Measurements from ENCODE around the gene SEPTIN10.

Gene SEPTIN10

DNA sequence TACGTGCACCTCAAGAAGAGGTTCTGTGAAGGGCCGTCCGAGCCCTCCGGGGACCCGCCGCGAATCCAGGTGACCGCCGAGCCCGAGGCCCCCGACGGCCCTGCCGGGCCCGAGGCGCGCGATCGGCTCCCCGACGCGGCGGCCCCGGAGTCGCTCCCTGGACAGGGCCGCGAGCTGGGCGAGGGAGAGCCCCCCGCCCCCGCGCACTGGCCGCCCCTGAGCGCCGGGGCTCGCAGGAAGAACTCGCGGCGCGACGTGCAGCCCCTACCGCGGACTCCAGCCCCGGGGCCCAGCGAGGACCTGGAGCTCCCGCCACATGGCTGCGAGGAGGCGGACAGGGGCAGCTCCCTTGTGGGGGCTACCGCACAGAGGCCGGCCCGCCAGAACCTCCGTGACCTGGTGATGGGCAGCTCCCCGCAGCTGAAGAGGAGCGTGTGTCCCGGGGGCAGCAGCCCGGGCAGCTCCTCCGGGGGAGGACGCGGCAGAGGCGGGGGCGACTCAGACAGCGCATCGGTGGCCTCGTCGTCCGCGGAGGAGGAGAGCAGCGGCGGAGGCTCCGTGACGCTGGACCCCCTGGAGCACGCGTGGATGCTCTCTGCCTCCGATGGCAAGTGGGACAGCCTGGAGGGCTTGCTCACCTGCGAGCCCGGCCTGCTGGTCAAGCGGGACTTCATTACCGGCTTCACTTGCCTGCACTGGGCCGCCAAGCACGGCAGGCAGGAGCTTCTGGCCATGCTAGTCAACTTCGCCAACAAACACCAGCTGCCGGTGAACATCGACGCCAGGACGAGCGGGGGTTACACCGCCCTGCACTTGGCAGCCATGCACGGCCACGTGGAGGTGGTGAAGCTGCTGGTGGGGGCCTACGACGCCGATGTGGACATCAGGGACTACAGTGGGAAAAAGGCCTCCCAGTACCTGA, 1.2 kb upstream of the SEPTIN10 start:
- Histone ChIP-seq H3K4me3 (ENCODE audit: low read depth, low read length) (peak overlapping the region; percentile 95), H3K36me3 (ENCODE audit: control insufficient read depth, insufficient read depth, low read length) (no peaks in the 10 kb centered on the region), H3K27ac (ENCODE audit: low read depth, low read length) (peak overlapping the region; percentile 77), H3K9me3 (ENCODE audit: control insufficient read depth, insufficient read depth, low read length) (no peaks in the 10 kb centered on the region), H3K9ac (ENCODE audit: low read depth, low read length) (peak overlapping the region; percentile 53), H3K4me1 (ENCODE audit: control insufficient read depth, insufficient read depth, low read length) (peaks cover 18% of the 10 kb centered on the region), H3K27me3 (ENCODE audit: control insufficient read depth, insufficient read depth, low read length) (peaks cover 19% of the 10 kb centered on the region)

DNA sequence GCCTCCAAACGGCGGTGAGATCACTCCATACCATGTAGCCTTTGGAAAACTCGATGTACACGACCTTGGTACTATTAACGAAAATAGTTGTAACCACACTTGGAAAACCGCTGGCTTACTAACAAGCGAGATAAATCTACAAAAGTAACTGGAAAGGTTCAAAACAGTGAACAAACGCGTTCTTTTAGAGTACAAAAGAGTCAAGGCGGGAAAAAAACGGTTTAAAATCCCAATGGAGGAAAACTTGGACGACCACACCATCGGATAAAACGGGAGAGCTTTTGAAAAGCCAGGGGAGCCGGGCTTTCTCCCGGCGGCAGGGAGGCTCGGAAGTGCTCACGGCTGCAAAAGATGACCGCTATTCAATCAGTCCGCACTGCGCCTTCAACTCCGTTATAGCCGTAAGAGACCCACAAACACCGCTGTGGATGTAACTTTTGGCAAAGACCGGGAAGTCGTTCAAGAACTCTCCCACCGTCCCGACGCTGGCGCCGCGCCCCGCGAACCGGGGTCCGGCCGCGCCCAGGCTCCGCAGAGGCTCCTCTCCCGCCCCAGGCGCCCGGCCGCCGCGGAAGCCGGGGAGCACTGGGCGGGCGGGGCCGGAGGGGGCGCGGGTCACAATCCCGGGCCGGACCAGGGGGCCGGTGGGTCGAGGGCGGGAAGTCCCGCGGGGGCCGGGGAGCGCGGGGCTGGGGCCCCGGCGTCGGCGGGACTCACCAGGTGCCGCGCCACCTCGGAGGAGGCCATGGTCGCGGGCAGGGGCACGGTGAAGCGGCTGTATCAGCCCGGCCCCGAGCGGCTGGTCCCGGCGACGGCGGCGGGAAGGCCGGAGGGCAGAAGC, 465 bp downstream of the SEPTIN10 start:
- H3K36me3 ChIP-seq (ENCODE audit: control insufficient read depth, insufficient read depth, low read length), result no peaks in the 10 kb centered on the region
- peaks cover 26% of the 10 kb centered on the region for H3K4me1 ChIP-seq (ENCODE audit: control insufficient read depth, insufficient read depth, low read length)
- peaks cover 19% of the 10 kb centered on the region for H3K27me3 ChIP-seq (ENCODE audit: control insufficient read depth, insufficient read depth, low read length)
- H3K4me3 ChIP-seq (ENCODE audit: low read depth, low read length), result peak overlapping the region; percentile 95
- peak overlapping the region; percentile 98 for H3K27ac ChIP-seq (ENCODE audit: low read depth, low read length)
- no peaks in the 10 kb centered on the region for H3K9me3 ChIP-seq (ENCODE audit: control insufficient read depth, insufficient read depth, low read length)
- peak overlapping the region; percentile 88 for H3K9ac ChIP-seq (ENCODE audit: low read depth, low read length)

DNA sequence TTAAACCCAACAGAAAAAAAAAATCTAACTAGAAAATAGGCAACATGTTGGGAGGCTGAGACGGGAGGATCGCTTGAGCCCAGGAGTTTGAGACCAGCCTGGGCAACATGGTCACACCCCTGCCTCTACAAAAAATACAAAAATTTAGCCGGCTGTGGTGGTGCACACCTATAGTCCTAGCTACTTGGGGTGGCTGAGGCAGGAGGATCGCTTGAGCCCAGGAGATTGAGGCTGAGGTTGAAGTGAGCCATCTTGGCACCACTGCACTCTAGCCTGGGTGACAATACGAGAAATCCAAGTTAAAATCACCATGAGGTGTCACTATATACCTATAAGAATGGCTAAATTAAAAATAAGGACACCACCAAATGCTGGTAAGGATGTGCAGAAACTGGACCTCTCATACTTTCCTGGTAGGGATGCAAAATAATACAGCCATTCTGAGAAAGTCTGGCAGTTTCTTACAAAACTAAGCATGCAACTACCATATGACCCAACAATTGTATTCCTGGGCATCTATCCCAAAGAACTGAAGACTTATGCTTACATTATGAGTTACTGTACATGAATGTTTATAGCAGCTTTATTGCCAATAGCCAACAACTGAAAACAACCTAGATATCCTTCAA, 2.2 kb downstream of the SEPTIN10 start:
- Histone ChIP-seq H3K27me3 (ENCODE audit: control insufficient read depth, insufficient read depth, low read length) (peaks cover 19% of the 10 kb centered on the region), H3K4me1 (ENCODE audit: control insufficient read depth, insufficient read depth, low read length) (peaks cover 30% of the 10 kb centered on the region), H3K27ac (ENCODE audit: low read depth, low read length) (no peak overlapping the region), H3K9ac (ENCODE audit: low read depth, low read length) (no peak overlapping the region), H3K9me3 (ENCODE audit: control insufficient read depth, insufficient read depth, low read length) (no peaks in the 10 kb centered on the region), H3K36me3 (ENCODE audit: control insufficient read depth, insufficient read depth, low read length) (no peaks in the 10 kb centered on the region), H3K4me3 (ENCODE audit: low read depth, low read length) (peak overlapping the region; percentile 95)

DNA sequence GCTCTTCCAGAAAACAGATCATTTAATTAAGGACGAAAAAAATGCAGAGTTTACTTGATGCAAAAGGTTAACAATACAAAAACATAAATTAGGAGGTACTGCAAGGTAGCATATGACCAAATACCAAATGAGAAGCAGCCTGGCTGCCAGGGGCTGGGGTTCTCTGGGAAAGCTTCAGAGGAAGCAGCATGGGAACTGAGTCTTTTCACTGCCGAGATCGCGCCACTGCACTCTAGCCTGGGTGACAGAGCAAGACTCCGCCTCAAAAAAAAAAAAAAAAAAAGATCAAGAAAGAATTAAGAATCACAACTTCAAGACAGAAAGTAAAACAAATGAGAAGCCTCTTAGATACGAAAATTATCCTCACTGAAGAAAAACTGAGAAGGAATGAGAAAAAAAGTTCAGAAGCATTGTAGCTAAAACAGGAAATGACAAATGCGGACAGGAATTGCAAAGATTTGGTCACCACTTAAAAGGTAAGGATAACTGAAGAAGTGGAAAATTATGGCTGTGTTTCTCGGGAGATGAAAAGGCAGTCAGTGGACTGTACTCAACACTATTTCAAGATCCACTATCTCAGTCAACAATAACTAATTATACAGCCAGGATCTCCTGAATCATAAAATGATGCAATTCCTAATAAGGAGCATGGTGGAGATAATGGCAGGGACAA, 4.3 kb downstream of the SEPTIN10 start:
- no peak overlapping the region for H3K4me3 ChIP-seq (ENCODE audit: low read depth, low read length)
- H3K4me1 ChIP-seq (ENCODE audit: control insufficient read depth, insufficient read depth, low read length), result peaks cover 25% of the 10 kb centered on the region
- no peaks in the 10 kb centered on the region for H3K9me3 ChIP-seq (ENCODE audit: control insufficient read depth, insufficient read depth, low read length)
- no peaks in the 10 kb centered on the region for H3K36me3 ChIP-seq (ENCODE audit: control insufficient read depth, insufficient read depth, low read length)
- no peaks in the 10 kb centered on the region for H3K27me3 ChIP-seq (ENCODE audit: control insufficient read depth, insufficient read depth, low read length)
- no peak overlapping the region for H3K9ac ChIP-seq (ENCODE audit: low read depth, low read length)
- peak overlapping the region; percentile 46 for H3K27ac ChIP-seq (ENCODE audit: low read depth, low read length)

- no peak overlapping the region for H3K27ac ChIP-seq (ENCODE audit: low read depth, low read length)
- no peaks in the 10 kb centered on the region for H3K36me3 ChIP-seq (ENCODE audit: control insufficient read depth, insufficient read depth, low read length)
- no peaks in the 10 kb centered on the region for H3K27me3 ChIP-seq (ENCODE audit: control insufficient read depth, insufficient read depth, low read length)
- H3K4me3 ChIP-seq (ENCODE audit: low read depth, low read length), result no peak overlapping the region
- no peaks in the 10 kb centered on the region for H3K9me3 ChIP-seq (ENCODE audit: control insufficient read depth, insufficient read depth, low read length)
- peaks cover 25% of the 10 kb centered on the region for H3K4me1 ChIP-seq (ENCODE audit: control insufficient read depth, insufficient read depth, low read length)
- no peak overlapping the region for H3K9ac ChIP-seq (ENCODE audit: low read depth, low read length)
Measured at GRCh38 chr2:109607766-109608165, 6.0 kb downstream of the SEPTIN10 start.

- H3K4me1 ChIP-seq (ENCODE audit: control insufficient read depth, insufficient read depth, low read length), result peaks cover 31% of the 10 kb centered on the region
- H3K9me3 ChIP-seq (ENCODE audit: control insufficient read depth, insufficient read depth, low read length), result no peaks in the 10 kb centered on the region
- no peaks in the 10 kb centered on the region for H3K27me3 ChIP-seq (ENCODE audit: control insufficient read depth, insufficient read depth, low read length)
- H3K9ac ChIP-seq (ENCODE audit: low read depth, low read length), result no peak overlapping the region
- no peak overlapping the region for H3K4me3 ChIP-seq (ENCODE audit: low read depth, low read length)
- no peaks in the 10 kb centered on the region for H3K36me3 ChIP-seq (ENCODE audit: control insufficient read depth, insufficient read depth, low read length)
- H3K27ac ChIP-seq (ENCODE audit: low read depth, low read length), result no peak overlapping the region
Measured at GRCh38 chr2:109604597-109604996, 9.2 kb downstream of the SEPTIN10 start.

DNA sequence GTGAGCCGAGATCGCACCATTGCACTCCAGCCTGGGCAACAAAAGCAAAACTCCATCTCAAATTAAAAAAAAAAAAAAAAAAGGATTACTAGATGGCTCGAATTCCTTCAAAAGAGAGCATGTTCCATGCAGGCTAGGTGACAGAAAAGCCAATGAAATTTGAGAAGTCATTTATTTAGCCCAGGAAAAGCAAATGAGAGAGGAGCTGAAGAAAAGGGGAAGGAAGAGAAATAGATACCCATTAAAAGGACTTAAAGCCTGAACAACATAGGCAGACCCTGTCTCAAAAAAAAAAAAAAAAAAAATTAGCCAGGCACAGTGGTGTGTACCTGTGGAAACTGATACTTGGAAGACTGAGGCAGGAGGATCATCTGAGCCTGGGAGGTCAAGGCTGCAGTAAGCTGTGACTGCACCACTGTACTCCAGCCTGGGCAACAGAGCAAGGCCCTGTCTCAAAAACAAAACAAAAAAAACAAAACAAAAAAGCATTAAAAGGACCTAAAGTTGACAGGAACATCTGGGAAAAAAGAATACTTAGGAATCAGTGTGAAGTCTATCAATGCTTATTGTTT, 11.1 kb downstream of the SEPTIN10 start:
- Histone ChIP-seq H3K9ac (ENCODE audit: low read depth, low read length) (no peak overlapping the region), H3K4me3 (ENCODE audit: low read depth, low read length) (no peak overlapping the region), H3K4me1 (ENCODE audit: control insufficient read depth, insufficient read depth, low read length) (peaks cover 17% of the 10 kb centered on the region), H3K27ac (ENCODE audit: low read depth, low read length) (no peak overlapping the region), H3K36me3 (ENCODE audit: control insufficient read depth, insufficient read depth, low read length) (no peaks in the 10 kb centered on the region), H3K27me3 (ENCODE audit: control insufficient read depth, insufficient read depth, low read length) (no peaks in the 10 kb centered on the region), H3K9me3 (ENCODE audit: control insufficient read depth, insufficient read depth, low read length) (no peaks in the 10 kb centered on the region)

- no peaks in the 10 kb centered on the region for H3K9me3 ChIP-seq (ENCODE audit: control insufficient read depth, insufficient read depth, low read length)
- peaks cover 15% of the 10 kb centered on the region for H3K4me1 ChIP-seq (ENCODE audit: control insufficient read depth, insufficient read depth, low read length)
- H3K4me3 ChIP-seq (ENCODE audit: low read depth, low read length), result no peak overlapping the region
- no peak overlapping the region for H3K9ac ChIP-seq (ENCODE audit: low read depth, low read length)
- no peak overlapping the region for H3K27ac ChIP-seq (ENCODE audit: low read depth, low read length)
- no peaks in the 10 kb centered on the region for H3K36me3 ChIP-seq (ENCODE audit: control insufficient read depth, insufficient read depth, low read length)
- no peaks in the 10 kb centered on the region for H3K27me3 ChIP-seq (ENCODE audit: control insufficient read depth, insufficient read depth, low read length)
Measured at GRCh38 chr2:109601783-109602182, 12.0 kb downstream of the SEPTIN10 start.

DNA sequence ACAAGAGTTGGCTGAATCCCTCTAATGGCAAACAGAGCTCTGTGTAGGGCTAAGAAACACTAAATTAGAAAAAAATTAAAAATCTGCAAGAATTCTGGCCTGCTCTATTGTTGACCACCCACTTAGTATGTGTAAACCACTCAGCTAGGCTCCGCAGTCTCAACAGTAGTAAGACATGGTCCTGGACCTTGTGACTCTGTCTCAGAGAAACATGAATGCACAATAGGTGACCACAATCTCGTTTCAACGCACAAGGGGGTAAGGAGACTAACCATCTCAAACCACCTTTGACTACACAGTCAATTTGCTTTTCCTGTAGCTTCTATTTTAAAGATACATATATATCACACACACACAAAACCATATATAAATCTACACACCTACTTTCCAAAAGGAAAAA, 16.5 kb downstream of the SEPTIN10 start:
- no peaks in the 10 kb centered on the region for H3K9me3 ChIP-seq (ENCODE audit: control insufficient read depth, insufficient read depth, low read length)
- no peak overlapping the region for H3K27ac ChIP-seq (ENCODE audit: low read depth, low read length)
- H3K9ac ChIP-seq (ENCODE audit: low read depth, low read length), result no peak overlapping the region
- peaks cover 5% of the 10 kb centered on the region; the same call in 1 of the 2 replicates for H3K36me3 ChIP-seq (ENCODE audit: control insufficient read depth, insufficient read depth, low read length)
- H3K4me3 ChIP-seq (ENCODE audit: low read depth, low read length), result no peak overlapping the region
- peaks cover 15% of the 10 kb centered on the region for H3K4me1 ChIP-seq (ENCODE audit: control insufficient read depth, insufficient read depth, low read length)
- H3K27me3 ChIP-seq (ENCODE audit: control insufficient read depth, insufficient read depth, low read length), result no peaks in the 10 kb centered on the region

DNA sequence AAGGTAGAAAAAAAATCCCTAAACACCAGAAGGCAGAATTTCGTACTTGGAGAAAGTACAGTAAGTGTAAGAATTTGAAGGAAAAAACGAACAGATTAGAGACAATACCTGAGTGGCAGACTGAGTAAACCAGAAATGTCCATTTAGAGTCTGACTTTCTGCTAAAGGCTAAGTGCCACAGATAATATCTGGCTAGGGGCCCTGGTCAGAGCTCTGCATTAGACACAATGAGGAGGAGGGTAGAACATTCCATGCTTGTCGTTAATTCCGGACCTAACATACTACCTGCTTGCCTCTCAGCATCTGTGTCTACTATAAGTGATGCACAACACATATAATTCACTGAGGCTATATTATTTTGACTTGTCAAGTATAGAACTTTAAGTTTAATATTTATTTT, 18.1 kb downstream of the SEPTIN10 start:
- no peak overlapping the region for H3K27ac ChIP-seq (ENCODE audit: low read depth, low read length)
- H3K4me3 ChIP-seq (ENCODE audit: low read depth, low read length), result no peak overlapping the region
- H3K36me3 ChIP-seq (ENCODE audit: control insufficient read depth, insufficient read depth, low read length), result peaks cover 5% of the 10 kb centered on the region
- H3K9ac ChIP-seq (ENCODE audit: low read depth, low read length), result no peak overlapping the region
- peaks cover under 1% of the 10 kb centered on the region; the same call in 1 of the 2 replicates for H3K4me1 ChIP-seq (ENCODE audit: control insufficient read depth, insufficient read depth, low read length)
- H3K27me3 ChIP-seq (ENCODE audit: control insufficient read depth, insufficient read depth, low read length), result no peaks in the 10 kb centered on the region
- H3K9me3 ChIP-seq (ENCODE audit: control insufficient read depth, insufficient read depth, low read length), result no peaks in the 10 kb centered on the region
